Activated CD4-positive, alpha-beta T cell treated with anti-CD3 and anti-CD28 coated beads for 1 hour (primary cell): ENCODE data around the gene MPC2.
"Not testable (repeated sequence)": the region's sequence is repeated elsewhere in the genome, so short reads cannot be mapped to it uniquely, and the experiment has no call there.

Source experiments
- DNase-seq: peaks from one replicate; pipeline ENCODE4 v3.0.0-alpha.2; 2020

MPC2 gene

GRCh38 chr1:167934426-167935215, 2.3 kb downstream of the MPC2 start:
- DNase-seq, result no peak

- DNase-seq, result no peak
Measured at GRCh38 chr1:167933788-167934187, 3.1 kb downstream of the MPC2 start.

- DNase-seq, result no peak
Measured at GRCh38 chr1:167929725-167930124, 7.1 kb downstream of the MPC2 start.

- DNase-seq, result not testable (repeated sequence)
Measured at GRCh38 chr1:167928919-167929318, 8.0 kb downstream of the MPC2 start.

- no peak for DNase-seq
Measured at GRCh38 chr1:167928457-167928852, 8.4 kb downstream of the MPC2 start.

GRCh38 chr1:167927046-167927754, 9.7 kb downstream of the MPC2 start:
- DNase-seq, result no peak

- no peak for DNase-seq
Measured at GRCh38 chr1:167926486-167926997, 10.3 kb downstream of the MPC2 start.

- DNase-seq, result no peak
Measured at GRCh38 chr1:167924543-167925231, 12.2 kb downstream of the MPC2 start.

GRCh38 chr1:167924102-167924501, 12.8 kb downstream of the MPC2 start:
- DNase-seq, result no peak

GRCh38 chr1:167923324-167924056, 13.4 kb downstream of the MPC2 start:
- DNase-seq, result no peak

- DNase-seq, result no peak
Measured at GRCh38 chr1:167922611-167923074, 14.2 kb downstream of the MPC2 start.

- DNase-seq, result no peak
Measured at GRCh38 chr1:167922023-167922422, 14.8 kb downstream of the MPC2 start.

GRCh38 chr1:167916766-167917511, 19.9 kb downstream of the MPC2 start:
- no peak for DNase-seq

- no peak for DNase-seq
Measured at GRCh38 chr1:167915569-167915968, 21.3 kb downstream of the MPC2 start.

- no peak for DNase-seq
Measured at GRCh38 chr1:167913895-167914496, 22.9 kb downstream of the MPC2 start, which contains the start of gene ADCY10. TSS of gene ADCY10 (minus strand) at chr1:167914134. CDS start at chr1:167905140, 8,994 bp downstream.

GRCh38 chr1:167912294-167912693, 24.6 kb downstream of the MPC2 start:
- no peak for DNase-seq

GRCh38 chr1:167911413-167911812, 25.5 kb downstream of the MPC2 start:
- DNase-seq, result no peak

- no peak for DNase-seq
Measured at GRCh38 chr1:167910530-167910929, 26.3 kb downstream of the MPC2 start.

GRCh38 chr1:167909691-167910180, 27.1 kb downstream of the MPC2 start:
- DNase-seq, result no peak

- DNase-seq, result no peak
Measured at GRCh38 chr1:167905671-167906070, 31.2 kb downstream of the MPC2 start.

- no peak for DNase-seq
Measured at GRCh38 chr1:167905182-167905581, 31.7 kb downstream of the MPC2 start.
